ENCODE results near the gene CC2D1B. TPM values are rescaled to one million over a fixed set of nuclear protein-coding genes. Genes with fewer than 3 reads are reported as not detected.
A peak's percentile ranks its signal among the peaks of the same experiment; 100 is the strongest.

CC2D1B gene
- total and polyA plus RNA-seq, 5 experiments from 2014 or later, result 4.2 to 96.5 (median 10.5) TPM

DNA sequence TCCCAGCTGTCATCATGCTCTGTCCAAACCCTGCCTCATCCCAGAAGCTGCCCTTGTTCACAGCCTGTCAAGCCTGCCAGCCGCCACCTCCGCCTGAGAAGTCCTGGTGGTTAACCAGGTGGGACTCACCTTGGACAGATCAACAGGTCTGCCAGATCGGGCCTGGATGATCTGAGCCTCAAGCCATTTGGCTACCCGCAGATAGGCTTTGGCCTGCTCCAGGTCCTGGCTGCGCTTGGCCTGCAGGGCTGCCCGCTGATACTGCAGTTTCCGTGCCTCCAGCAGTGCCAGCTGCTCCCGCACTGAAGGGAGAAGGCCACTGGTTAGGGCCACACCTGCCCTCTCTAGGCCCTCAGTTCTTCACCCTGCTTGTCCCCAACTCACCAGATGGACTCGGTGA, 8.6 kb downstream of the CC2D1B start:
- H3K4me1 Mint-ChIP-seq, result peaks cover 4 to 14% (median 10%) of the 10 kb centered on the region in 4 donors
- no peak overlapping the region for H3K4me3 Mint-ChIP-seq
- POLR2A ChIA-PET, result interaction anchor here (1.1 kb wide), 1 partner anchor 11 kb away, joined by 3 read pairs; no protein-coding TSS in a partner anchor
- DNase-seq (no peak), ATAC-seq (no peak)
- H3K27me3 Mint-ChIP-seq, result no peaks in the 10 kb centered on the region
- peaks cover 0 to 99% (median 8%) of the 10 kb centered on the region in 3 donors for H3K36me3 Mint-ChIP-seq
- H3K27ac Mint-ChIP-seq, result peak overlapping the region in 4 of 10 donors; percentile 17 to 61 (median 34)
- H3K9me3 Mint-ChIP-seq, result no peaks in the 10 kb centered on the region

DNA sequence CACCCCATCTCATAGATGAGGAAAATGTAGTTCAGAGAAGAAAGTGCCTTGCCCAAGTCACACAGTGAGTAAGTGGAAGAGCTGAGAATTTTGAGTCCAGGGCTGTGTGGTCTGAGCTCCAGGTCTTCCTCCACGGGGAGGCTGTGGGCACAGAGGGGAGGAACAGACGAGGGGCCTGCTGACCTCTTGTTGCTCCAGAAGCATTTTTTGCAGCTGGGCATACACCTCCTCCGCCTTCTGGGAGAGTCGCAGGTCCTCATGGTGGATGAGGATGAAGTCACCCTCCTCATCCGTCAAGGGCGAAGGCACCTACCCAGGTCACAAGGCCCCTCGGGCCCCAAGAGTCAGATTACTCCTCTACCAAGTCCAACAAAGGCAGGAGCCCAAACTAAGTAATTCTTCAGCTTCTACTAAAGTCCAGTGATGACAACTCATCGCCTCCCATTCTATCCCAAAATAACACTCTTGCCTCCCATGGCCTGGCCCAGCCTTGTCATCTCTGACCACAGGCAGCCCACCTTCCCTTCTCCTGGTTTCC, 9.1 kb downstream of the CC2D1B start:
- DNase-seq (no peak), ATAC-seq (no peak)
- H3K27me3 Mint-ChIP-seq, result no peaks in the 10 kb centered on the region
- POLR2A ChIA-PET, result no interaction called here
- H3K4me3 Mint-ChIP-seq, result no peak overlapping the region
- H3K36me3 Mint-ChIP-seq, result peaks cover 0 to 98% (median 8%) of the 10 kb centered on the region in 3 donors
- peak overlapping the region in 5 of 10 donors; percentile 21 to 50 (median 39) for H3K27ac Mint-ChIP-seq
- H3K9me3 Mint-ChIP-seq, result no peaks in the 10 kb centered on the region
- peaks cover 4 to 11% (median 9%) of the 10 kb centered on the region in 4 donors for H3K4me1 Mint-ChIP-seq

DNA sequence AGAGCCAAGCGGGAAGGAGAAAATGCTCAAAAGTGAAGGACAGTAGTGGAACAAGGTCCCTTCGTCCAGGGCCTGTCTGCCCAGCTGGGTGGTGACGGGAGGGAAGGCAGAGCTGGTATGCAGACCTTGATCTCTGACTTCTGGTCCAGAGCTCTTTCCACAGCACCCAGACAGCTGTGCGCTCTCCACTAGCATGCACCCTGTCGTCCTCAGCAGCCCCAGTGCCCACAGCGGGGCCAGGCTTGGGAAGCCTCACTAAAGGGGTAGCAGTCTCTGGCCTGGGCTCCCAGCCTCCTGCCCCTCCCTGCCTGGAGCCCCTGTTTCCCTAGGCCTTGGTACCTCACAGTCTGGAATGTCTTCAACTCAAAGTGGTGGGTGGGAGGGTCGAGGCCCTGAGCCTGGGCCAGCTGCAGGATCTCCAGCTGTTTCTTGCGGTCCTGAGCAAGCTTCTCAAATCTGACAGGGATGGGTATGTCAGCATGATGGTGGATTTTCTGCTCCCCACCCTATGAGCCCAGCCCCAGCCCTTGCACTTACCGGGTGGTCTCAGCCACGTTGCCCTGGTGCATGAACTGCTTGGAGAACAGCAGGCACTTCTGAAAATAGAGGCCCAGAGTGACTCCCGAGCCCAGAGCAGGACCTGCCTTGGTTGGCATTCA, 10.0 kb downstream of the CC2D1B start:
- Mint-ChIP-seq H3K4me3 (no peak overlapping the region), H3K4me1 (peaks cover 0 to 5% (median 5%) of the 10 kb centered on the region in 4 donors), H3K9me3 (no peaks in the 10 kb centered on the region), H3K27me3 (no peaks in the 10 kb centered on the region), H3K36me3 (peaks cover 0 to 95% (median 9%) of the 10 kb centered on the region in 3 donors), H3K27ac (peak overlapping the region in 3 of 10 donors; percentile 17 to 39 (median 26))
- POLR2A ChIA-PET, result no interaction called here
- ATAC-seq (no peak), DNase-seq (no peak)

DNA sequence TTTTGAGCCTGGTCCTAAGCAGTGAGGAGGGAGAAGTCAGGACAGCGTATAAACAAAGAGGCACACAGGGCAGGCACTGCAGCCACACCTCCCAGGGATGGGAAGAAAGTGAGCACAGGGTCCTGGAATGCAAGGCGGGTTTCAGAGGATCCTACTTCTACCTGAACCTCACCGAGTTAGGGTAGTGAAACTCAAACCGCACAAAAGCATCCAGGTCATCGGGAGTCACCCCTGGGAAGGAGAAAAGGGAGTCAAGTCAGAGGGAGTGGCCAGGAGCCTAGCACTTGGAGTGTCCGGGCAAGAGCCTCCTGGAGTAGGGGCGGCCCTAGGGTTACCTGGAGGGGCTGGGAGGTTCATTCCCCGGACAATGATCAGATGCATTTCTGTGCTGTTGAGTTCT, 10.6 kb downstream of the CC2D1B start:
- no peaks in the 10 kb centered on the region for H3K9me3 Mint-ChIP-seq
- H3K27me3 Mint-ChIP-seq, result no peaks in the 10 kb centered on the region
- peaks cover 0 to 5% (median 5%) of the 10 kb centered on the region in 4 donors for H3K4me1 Mint-ChIP-seq
- POLR2A ChIA-PET, result no interaction called here
- DNase-seq (no peak), ATAC-seq (no peak)
- peak overlapping the region in 2 of 10 donors; percentile 36 to 39 for H3K27ac Mint-ChIP-seq
- H3K4me3 Mint-ChIP-seq, result peak overlapping the region in 1 of 10 donors; percentile 20
- peaks cover 0 to 92% (median 9%) of the 10 kb centered on the region in 3 donors for H3K36me3 Mint-ChIP-seq

DNA sequence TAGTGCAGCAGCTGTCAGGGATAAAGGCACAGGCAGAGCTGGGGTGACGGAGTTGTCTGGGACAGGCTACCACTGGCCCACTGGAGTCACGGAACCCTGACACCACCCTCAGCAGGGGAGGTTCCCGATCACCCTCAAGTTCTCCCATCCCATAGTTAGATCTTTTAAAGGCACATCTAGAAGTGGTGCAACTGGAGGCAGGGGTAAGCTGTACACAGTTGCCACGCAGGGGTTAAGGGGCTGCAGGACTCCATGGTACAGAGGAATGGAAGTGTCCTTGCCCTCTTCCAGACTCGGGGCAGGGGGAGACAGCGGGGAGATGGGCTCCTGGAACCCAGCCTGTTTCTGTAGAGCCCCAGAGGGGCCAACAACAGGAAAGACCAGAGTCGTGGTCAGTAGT, 13.3 kb downstream of the CC2D1B start:
- POLR2A ChIA-PET, result interaction anchor here (1.0 kb wide), 1 partner anchor 51 kb away, joined by 5 read pairs; the partner anchor contains the start of genes ORC1 and PRPF38A
- Mint-ChIP-seq H3K4me1 (peaks cover 5 to 17% (median 7%) of the 10 kb centered on the region in 4 donors), H3K27me3 (no peaks in the 10 kb centered on the region)

DNA sequence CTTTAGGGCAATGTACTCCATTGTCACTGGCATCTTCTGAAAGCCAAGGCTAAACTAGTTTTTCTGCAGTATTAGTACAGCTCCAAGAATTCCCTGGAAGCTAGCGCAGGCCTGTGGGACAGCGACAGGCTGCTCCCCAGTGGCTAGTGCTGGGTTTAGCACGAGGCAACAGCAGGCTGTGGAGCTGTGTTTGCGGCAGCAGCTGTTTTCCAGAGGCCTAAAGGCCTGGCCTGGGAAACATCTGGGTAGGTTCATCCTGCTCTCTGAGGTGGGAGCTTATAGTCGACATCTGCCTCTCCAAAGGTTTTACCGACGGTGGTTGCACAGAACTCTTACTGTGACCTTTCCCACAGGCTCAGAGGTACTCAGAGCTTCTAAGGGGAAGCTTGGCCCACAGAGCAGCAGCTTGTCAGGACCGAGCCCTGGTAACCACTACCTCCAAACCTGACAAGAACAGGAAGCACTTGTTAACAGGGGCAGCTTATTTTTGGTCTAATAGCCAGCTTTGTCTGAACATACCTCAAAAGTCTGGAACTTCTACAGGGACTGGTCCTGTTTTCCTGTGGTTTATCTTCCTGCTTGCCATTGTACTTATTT, 17.2 kb downstream of the CC2D1B start:
- POLR2A ChIA-PET, result interaction anchor here (0.7 to 1.5 kb wide), 4 partner anchors 17 to 310 kb away, joined by 3 to 7 read pairs (median 3); partner anchors contain the start of genes CC2D1B, ORC1 and PRPF38A
- peaks cover 0 to 61% (median 1%) of the 10 kb centered on the region in 3 donors for H3K36me3 Mint-ChIP-seq
- H3K27me3 Mint-ChIP-seq, result no peaks in the 10 kb centered on the region
- DNase-seq (no peak), ATAC-seq (peak in 1 of 2 donors; percentile 41)
- H3K27ac Mint-ChIP-seq, result peak overlapping the region; percentile 29 to 92 (median 82)
- H3K4me3 Mint-ChIP-seq, result no peak overlapping the region
- no peaks in the 10 kb centered on the region for H3K9me3 Mint-ChIP-seq
- peaks cover 5 to 22% (median 6%) of the 10 kb centered on the region in 4 donors for H3K4me1 Mint-ChIP-seq

More for the DNA sequence above, 13.3 kb downstream of the CC2D1B start:
- H3K4me3 Mint-ChIP-seq, result peak overlapping the region in 1 of 10 donors; percentile 42
- ATAC-seq (no peak), DNase-seq (no peak)
- H3K36me3 Mint-ChIP-seq, result peaks cover 0 to 74% (median 1%) of the 10 kb centered on the region in 3 donors
- no peaks in the 10 kb centered on the region for H3K9me3 Mint-ChIP-seq
- peak overlapping the region in 6 of 10 donors; percentile 21 to 90 (median 68) for H3K27ac Mint-ChIP-seq

DNA sequence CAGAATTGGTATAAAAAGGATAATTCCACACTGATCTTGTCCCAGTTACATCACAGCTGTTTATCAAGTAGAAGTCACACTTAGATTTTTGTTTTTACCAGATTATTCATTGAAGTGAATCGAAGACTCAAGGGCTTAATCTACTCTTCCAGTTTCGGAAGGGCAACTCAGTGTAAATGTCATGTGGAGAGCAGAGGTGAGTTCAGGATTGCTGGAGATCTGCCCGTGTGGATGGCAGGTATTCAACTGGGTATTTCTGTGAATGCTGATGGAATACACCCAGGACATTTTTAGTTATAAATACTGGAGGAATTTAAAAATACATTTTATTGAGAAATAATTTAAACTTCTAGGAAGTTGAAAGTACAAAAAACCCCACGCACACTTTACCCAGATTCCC, 19.4 kb downstream of the CC2D1B start:
- DNase-seq (no peak), ATAC-seq (no peak)
- H3K27ac Mint-ChIP-seq, result peak overlapping the region in 5 of 10 donors; percentile 5 to 68 (median 29)
- H3K4me3 Mint-ChIP-seq, result no peak overlapping the region
- H3K27me3 Mint-ChIP-seq, result no peaks in the 10 kb centered on the region
- POLR2A ChIA-PET, result interaction anchor here (1.1 kb wide), 1 partner anchor 19 kb away, joined by 3 read pairs; the partner anchor contains the start of gene CC2D1B
- peaks cover 0 to 41% (median 1%) of the 10 kb centered on the region in 3 donors for H3K36me3 Mint-ChIP-seq
- peaks cover 5 to 22% (median 6%) of the 10 kb centered on the region in 4 donors for H3K4me1 Mint-ChIP-seq
- no peaks in the 10 kb centered on the region for H3K9me3 Mint-ChIP-seq

DNA sequence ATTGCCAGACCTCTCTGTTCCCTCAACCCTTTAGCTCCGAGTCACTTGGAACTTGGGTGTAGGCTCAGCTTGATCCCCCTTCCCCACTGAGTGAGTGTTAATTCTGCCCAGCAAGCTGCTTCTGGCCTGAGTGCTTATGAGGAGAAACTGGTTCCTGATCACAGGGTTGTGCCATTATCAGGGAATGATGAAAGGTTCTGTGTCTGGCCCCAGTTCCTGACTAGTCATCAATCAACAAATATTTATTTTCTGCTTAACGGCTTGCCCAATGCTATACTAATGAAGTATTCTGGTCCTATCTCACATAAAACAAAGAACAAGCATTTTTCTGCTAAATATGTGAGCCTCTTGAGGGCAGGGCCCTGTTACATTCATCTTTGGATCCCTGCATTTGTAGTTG, 20.8 kb downstream of the CC2D1B start:
- DNase-seq (no peak), ATAC-seq (no peak)
- Mint-ChIP-seq H3K36me3 (peaks cover 0 to 38% (median 0%) of the 10 kb centered on the region in 3 donors), H3K4me3 (no peak overlapping the region), H3K27me3 (no peaks in the 10 kb centered on the region), H3K9me3 (no peaks in the 10 kb centered on the region), H3K4me1 (peaks cover 5 to 22% (median 6%) of the 10 kb centered on the region in 4 donors), H3K27ac (peak overlapping the region in 4 of 10 donors; percentile 10 to 73 (median 52))
- POLR2A ChIA-PET, result interaction anchor here (1.1 to 1.4 kb wide), 2 partner anchors 10 to 20 kb away, joined by 3 to 6 read pairs; partner anchors contain the start of gene CC2D1B

DNA sequence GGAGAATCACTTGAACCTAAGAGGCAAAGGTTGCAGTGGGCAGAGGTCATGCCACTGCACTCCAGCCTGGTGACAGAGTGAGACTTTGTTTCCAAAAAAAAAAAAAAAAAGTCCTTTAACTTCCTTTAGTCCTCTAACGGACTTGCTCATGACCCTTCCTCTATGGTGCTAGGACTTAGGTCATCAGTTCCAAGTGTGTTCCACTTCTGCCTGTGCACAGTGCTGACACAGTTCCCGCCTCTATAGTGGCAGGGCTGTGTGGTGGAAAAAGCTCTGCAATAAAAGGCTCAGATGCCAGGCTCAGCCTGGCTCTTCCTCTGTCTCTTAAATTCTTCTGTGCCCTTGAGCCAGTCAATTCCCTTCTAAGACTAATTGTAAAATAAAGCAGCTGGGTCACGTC, 22.0 kb downstream of the CC2D1B start:
- no peak for ATAC-seq
- POLR2A ChIA-PET, result interaction anchor here (0.7 to 1.4 kb wide), 2 partner anchors 8 to 50 kb away, joined by 3 to 6 read pairs; no protein-coding TSS in a partner anchor
- Mint-ChIP-seq H3K27me3 (no peaks in the 10 kb centered on the region), H3K9me3 (no peaks in the 10 kb centered on the region), H3K4me3 (no peak overlapping the region), H3K27ac (no peak overlapping the region), H3K36me3 (peaks cover 0 to 40% (median 0%) of the 10 kb centered on the region in 3 donors), H3K4me1 (peaks cover 5 to 22% (median 6%) of the 10 kb centered on the region in 4 donors)
- no peak for DNase-seq

DNA sequence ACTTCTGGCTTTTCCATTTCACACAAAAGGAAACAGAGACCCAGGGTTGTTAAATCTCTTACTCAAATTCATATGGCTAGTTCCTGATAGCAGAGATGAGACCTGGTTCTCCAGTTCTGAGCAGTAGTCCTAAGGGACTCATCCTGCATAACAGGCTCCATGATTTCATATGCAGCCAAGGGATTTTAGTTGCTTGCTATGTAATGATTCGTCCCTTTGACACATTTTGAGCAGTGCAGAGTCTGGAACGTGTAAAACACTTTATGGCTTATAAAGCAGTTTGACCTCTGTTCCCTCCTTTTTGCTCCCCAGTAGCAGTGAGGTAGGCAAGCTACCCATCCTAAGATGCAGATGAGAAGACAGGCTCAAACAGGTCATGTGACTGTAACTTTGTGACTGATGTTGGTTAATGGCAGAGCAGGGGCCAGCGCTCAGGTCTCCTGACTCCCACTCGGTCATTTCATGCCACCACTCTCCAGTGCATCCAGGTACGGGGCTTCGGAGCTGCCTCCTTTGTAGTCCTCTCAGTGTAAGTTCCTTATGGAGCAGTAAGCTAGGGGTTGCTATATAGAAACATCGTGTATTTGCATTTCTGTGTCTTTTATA, 24.2 kb downstream of the CC2D1B start:
- POLR2A ChIA-PET, result interaction anchor here (0.9 kb wide), 1 partner anchor 509 kb away, joined by 4 read pairs; no protein-coding TSS in a partner anchor
- Mint-ChIP-seq H3K27ac (peak overlapping the region in 1 of 10 donors; percentile 41), H3K9me3 (no peaks in the 10 kb centered on the region), H3K36me3 (peaks cover 0 to 49% (median 9%) of the 10 kb centered on the region in 3 donors), H3K27me3 (no peaks in the 10 kb centered on the region), H3K4me3 (no peak overlapping the region), H3K4me1 (peaks cover 0 to 5% (median under 1%) of the 10 kb centered on the region in 4 donors)
- DNase-seq (no peak), ATAC-seq (no peak)

DNA sequence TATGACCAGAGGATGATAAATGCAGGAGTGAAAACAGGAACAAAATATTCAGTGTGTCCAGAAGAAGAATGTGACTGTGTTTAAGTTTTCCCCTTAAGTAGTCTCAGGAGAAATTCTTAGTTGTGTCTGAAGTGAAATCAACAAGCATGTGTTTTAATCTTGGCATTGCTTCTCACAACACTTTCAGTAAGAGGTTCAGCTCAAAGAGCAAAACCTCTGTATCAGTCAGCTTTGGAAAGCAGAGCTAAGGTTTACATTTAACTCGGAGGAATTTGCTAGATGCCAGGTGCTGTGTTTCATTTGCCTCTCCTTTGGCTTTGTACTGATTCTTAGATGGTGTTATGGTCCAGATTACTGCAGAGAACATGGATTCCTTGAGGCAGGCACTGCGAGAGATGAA, 28.6 kb downstream of the CC2D1B start:
- Mint-ChIP-seq H3K36me3 (peaks cover 0 to 59% (median 9%) of the 10 kb centered on the region in 3 donors), H3K4me1 (no peaks in the 10 kb centered on the region), H3K27me3 (no peaks in the 10 kb centered on the region), H3K27ac (peak overlapping the region in 1 of 10 donors; percentile 8), H3K9me3 (no peaks in the 10 kb centered on the region), H3K4me3 (no peak overlapping the region)
- DNase-seq (no peak), ATAC-seq (no peak)
- POLR2A ChIA-PET, result no interaction called here

DNA sequence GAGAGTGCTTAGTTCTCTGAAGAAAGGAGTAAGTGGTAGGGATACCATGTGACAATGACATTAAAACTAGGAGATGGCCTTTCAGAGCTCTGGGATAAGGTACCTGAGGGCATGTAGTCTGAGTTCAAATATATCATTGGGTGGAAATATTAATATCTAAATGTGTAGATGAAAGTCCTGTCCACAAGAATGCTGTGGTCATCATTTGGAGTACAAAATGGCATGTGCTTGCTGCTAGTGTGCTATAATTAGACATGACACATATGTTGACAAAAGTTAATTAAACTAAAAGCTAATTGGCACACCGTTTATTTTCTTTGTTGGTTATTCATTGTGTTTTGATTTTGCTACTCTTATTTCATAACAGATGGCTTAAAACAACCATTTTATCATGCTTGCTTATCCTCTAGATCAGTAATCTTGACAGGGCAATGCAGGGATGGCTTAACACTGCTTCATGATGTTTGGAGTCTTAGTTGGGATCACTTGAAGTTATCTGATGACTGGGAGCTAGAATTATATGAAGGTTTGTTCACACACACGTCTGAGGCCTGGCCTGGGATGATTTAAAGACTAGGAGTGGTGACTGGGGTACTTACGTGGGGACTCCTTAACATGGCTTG, 31.0 kb downstream of the CC2D1B start:
- H3K4me3 Mint-ChIP-seq, result no peak overlapping the region
- no peak overlapping the region for H3K27ac Mint-ChIP-seq
- no peaks in the 10 kb centered on the region for H3K9me3 Mint-ChIP-seq
- no peaks in the 10 kb centered on the region for H3K4me1 Mint-ChIP-seq
- no peaks in the 10 kb centered on the region for H3K27me3 Mint-ChIP-seq
- no peak for DNase-seq
- no peak for ATAC-seq
- POLR2A ChIA-PET, result interaction anchor here (0.9 kb wide), 1 partner anchor 10 kb away, joined by 6 read pairs; no protein-coding TSS in a partner anchor
- peaks cover 0 to 55% (median 9%) of the 10 kb centered on the region in 3 donors for H3K36me3 Mint-ChIP-seq

Data from naive thymus-derived CD8-positive, alpha-beta T cell (primary cell).